Panc1 (cell line): ENCODE results near the gene TOR1AIP1. TPM values are rescaled to one million over a fixed set of nuclear protein-coding genes. Genes with fewer than 3 reads are reported as not detected.

Source experiments
- ATAC-seq: fragments of 200-7000 bp; cut with Tn5 transposase; 2 replicates; pipeline ENCODE4 v1.9.1; 2020; ENCODE audit warnings: mild to moderate bottlenecking, moderate library complexity
- BruUV-seq: library from RNA; stranded (reverse); fragments of 400-500 nt; replicated peaks from 2 replicates; lab custom pipeline; 2021; lab: Mats Ljungman, UMichigan
- CTCF ChIA-PET: fragments of 300-600 bp; sonication (Branson Sonifier 250); formaldehyde crosslinking; loops from one replicate; lab custom pipeline; 2022; ENCODE audit warnings: antibody characterized with exemption; lab: Charles Lee
- POLR2A ChIA-PET: fragments of 300-600 bp; sonication (Branson Sonifier 250); formaldehyde crosslinking; loops from one replicate; lab custom pipeline; 2022; ENCODE audit warnings: antibody characterized with exemption; lab: Charles Lee
- DNase-seq: peaks from one replicate; pipeline ENCODE4 v3.0.0-alpha.2; 2010; ENCODE audit warnings: low read depth, low spot score
- H3K27ac ChIP-seq: 2 replicates; pipeline ENCODE4 v1.5.1; 2011; ENCODE audit warnings: mild to moderate bottlenecking, low read length, inconsistent platforms
- H3K27me3 ChIP-seq: fragments of 200-500 bp; sonication (Bioruptor generic); 2 replicates; pipeline ENCODE4 v1.6.0; 2014; ENCODE audit warnings: low read length, inconsistent platforms; ENCODE audit not compliant: control insufficient read depth, insufficient read depth
- H3K36me3 ChIP-seq: fragments of 200-500 bp; sonication (Bioruptor generic); 2 replicates; pipeline ENCODE4 v1.5.1; 2014; ENCODE audit warnings: inconsistent platforms, mild to moderate bottlenecking, low read length, moderate library complexity; ENCODE audit not compliant: control insufficient read depth, insufficient read depth
- H3K4me1 ChIP-seq: 2 replicates; pipeline ENCODE4 v1.5.1; 2011; ENCODE audit warnings: inconsistent platforms, mild to moderate bottlenecking, low read length, moderate library complexity; ENCODE audit not compliant: control insufficient read depth, insufficient read depth
- H3K4me3 ChIP-seq, 2 experiments: 2 replicates each; pipeline ENCODE4 v1.5.1; 2011 to 2012; ENCODE audit warnings: low read depth in 2 of 2, low read length in 2 of 2, mild to moderate bottlenecking in 2 of 2, inconsistent platforms in 1 of 2, moderate library complexity in 1 of 2
- H3K9me3 ChIP-seq: fragments of 200-500 bp; sonication (Bioruptor generic); 2 replicates; pipeline ENCODE4 v1.5.1; 2014; ENCODE audit warnings: low read depth, mild to moderate bottlenecking, inconsistent platforms, low read length, moderate library complexity; ENCODE audit not compliant: control insufficient read depth, insufficient read depth
- CTCF ChIP-seq: fragments of 450-650 bp; IDR thresholded peaks from 2 replicates; pipeline ENCODE4 v1.5.1; 2017; ENCODE audit warnings: mild to moderate bottlenecking
- POLR2AphosphoS5 ChIP-seq: IDR thresholded peaks from 2 replicates; pipeline ENCODE4 v1.6.1; 2012; ENCODE audit warnings: mild to moderate bottlenecking, low read depth, low read length, moderate library complexity
- REST ChIP-seq, 2 experiments: IDR thresholded peaks; 2 replicates each; pipeline ENCODE4 v1.6.1; 2011 to 2012; ENCODE audit warnings: low read depth in 2 of 2, control low read depth in 1 of 2, low read length in 1 of 2, mild to moderate bottlenecking in 1 of 2, moderate library complexity in 1 of 2; ENCODE audit not compliant: insufficient read depth in 1 of 2
- SIN3A ChIP-seq: IDR thresholded peaks from 2 replicates; pipeline ENCODE4 v1.6.1; 2012; ENCODE audit warnings: low read depth, mild to moderate bottlenecking, low read length, moderate library complexity, borderline replicate concordance; ENCODE audit not compliant: insufficient read depth
- TCF7L2 ChIP-seq: IDR thresholded peaks from 2 replicates; pipeline ENCODE4 v1.6.1; 2011; ENCODE audit warnings: mild to moderate bottlenecking, low read depth, low read length, inconsistent platforms
- in situ Hi-C: cut with HindIII; loops from 2 replicates; pipeline ENCODE4 v1.10.0; 2016; ENCODE audit warnings: low sequenced_read_pairs, low pct_unique_long_range_greater_than_20kb
- intact Hi-C: fragments of 100-400 bp; cut with micrococcal nuclease; formaldehyde crosslinking; loops from one replicate; pipeline ENCODE4 v1.10.0; 2022; ENCODE audit not compliant: unreplicated experiment
- total RNA-seq: library from RNA; stranded (reverse); gene quantifications from one replicate; pipeline ENCODE4 v1.2.1, GENCODE V29; 2021; ENCODE audit not compliant: unreplicated experiment

TOR1AIP1 gene
- total RNA-seq, 1 experiment from 2014 or later, result 62.0 TPM

GRCh38 chr1:179883745-179884138 lies 1.7 kb downstream of the TOR1AIP1 start:
- in situ Hi-C loops (no loop called here), intact Hi-C loops (no loop called here)
- ATAC-seq, result no peak
- H3K27ac ChIP-seq, result peak overlapping the region; percentile 100
- ChIA-PET CTCF (no interaction called here), POLR2A (no interaction called here)
- H3K4me1 ChIP-seq, result peaks cover 4% of the 10 kb centered on the region; the same call in 1 of the 2 replicates
- H3K36me3 ChIP-seq, result peaks cover 34% of the 10 kb centered on the region
- H3K27me3 ChIP-seq, result no peaks in the 10 kb centered on the region
- DNase-seq, result no peak
- peak overlapping the region; percentile 97 for H3K4me3 ChIP-seq
- TF ChIP-seq TCF7L2 (no peak), CTCF (no peak), REST (IDR thresholded peaks at IDR 0.05; ENCODE audit: insufficient read depth in 1 of 2, low read depth in 2 of 2, low read length in 1 of 2) (no peak), SIN3A (no peak), POLR2AphosphoS5 (no peak)
- BruUV-seq, result no TSS peak
- no peaks in the 10 kb centered on the region for H3K9me3 ChIP-seq

- intact Hi-C loops (no loop called here), in situ Hi-C loops (no loop called here)
- ATAC-seq, result no peak
- peaks cover 46% of the 10 kb centered on the region for H3K36me3 ChIP-seq
- H3K4me1 ChIP-seq, result no peaks in the 10 kb centered on the region; the same call in 1 of the 2 replicates
- H3K4me3 ChIP-seq, result no peak overlapping the region
- POLR2A ChIA-PET, result no interaction called here
- CTCF ChIA-PET, result no interaction called here
- H3K27ac ChIP-seq, result no peak overlapping the region
- H3K9me3 ChIP-seq, result no peaks in the 10 kb centered on the region
- BruUV-seq, result no TSS peak
- TF ChIP-seq TCF7L2, result no peak
- no peak for TF ChIP-seq CTCF
- no peak for TF ChIP-seq SIN3A
- no peak for TF ChIP-seq REST (IDR thresholded peaks at IDR 0.05; ENCODE audit: insufficient read depth in 1 of 2, low read depth in 2 of 2, low read length in 1 of 2)
- TF ChIP-seq POLR2AphosphoS5, result no peak
- DNase-seq, result no peak
- H3K27me3 ChIP-seq, result no peaks in the 10 kb centered on the region
Measured at GRCh38 chr1:179888071-179888470, 6.0 kb downstream of the TOR1AIP1 start.
